ENCODE results near the gene SCN5A.

The SCN5A gene

DNA sequence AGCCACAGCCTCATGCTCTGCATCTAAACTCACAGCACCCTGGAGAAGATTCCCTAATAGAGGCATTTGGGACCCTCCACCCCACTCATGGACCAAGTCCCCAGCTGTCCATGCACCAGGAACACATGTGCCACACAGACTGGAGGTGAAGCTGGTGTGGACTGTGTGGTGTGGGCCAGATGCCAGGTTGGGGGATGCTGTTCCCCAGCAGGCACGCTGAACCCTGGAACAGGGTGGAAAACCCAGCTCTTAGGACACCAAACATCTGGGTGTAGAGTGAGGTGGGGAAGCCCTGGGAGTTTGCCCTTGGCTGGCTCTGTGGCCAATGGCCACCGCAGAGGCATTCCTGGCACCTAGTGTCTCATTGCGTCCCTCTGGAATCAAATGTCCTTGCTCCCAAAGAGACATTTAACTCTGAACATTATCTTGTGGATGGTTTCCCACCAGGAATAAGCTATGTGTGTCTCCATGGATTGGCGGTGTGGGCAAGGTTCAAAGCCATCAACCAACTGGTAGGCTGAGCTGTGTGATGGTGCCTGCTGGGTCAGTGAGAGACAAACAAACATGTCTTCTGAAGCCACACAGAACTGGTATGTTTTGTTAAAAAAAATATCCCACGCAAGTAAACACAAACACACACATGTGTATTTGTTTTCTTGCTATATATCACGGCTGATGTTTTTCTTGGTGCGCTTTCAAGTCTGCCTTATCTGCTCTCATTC lies 88.3 kb downstream of the SCN5A start:
- DNase-seq (ENCODE audit: low read depth in 3 of 3) = no peak

DNA sequence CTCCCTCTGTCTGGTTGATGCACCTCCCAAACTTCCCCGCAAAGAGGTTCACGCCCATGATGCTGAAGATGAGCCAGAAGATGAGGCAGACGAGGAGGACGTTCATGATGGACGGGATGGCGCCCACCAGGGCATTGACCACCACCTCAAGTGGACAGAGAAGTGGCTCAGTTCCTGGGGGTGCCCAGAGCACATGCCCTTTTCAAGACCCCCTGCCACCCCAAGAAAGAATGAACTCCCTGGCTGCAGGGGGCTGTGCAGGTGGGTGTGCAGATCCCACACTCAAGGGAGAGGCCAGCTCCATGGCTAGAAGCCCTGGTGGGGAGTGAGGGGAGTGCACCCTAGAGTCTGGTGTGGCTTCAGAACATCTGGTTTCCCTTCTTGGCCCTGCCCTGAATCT lies 89.2 kb downstream of the SCN5A start:
- no peak for DNase-seq (ENCODE audit: low read depth in 3 of 3)

DNA sequence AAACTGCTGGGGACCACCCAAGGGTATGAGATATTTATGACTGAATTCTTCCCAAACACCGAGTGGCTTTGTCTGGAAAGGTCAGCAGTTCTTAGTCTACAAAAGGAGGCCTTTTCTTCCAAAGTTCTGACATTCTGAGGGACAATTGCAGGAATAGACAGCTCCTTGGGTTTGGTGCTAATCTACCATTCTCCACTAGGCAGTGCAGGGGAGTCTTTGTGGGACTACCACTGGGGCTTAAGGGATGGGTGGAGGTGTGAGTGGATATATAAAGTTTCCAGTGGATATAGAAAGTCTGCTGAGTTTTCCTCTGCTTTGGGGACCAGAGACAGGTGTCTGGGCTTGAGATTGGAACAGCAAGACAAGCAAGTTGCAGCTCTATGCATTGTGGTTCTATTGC lies 90.6 kb downstream of the SCN5A start:
- DNase-seq (ENCODE audit: low read depth in 3 of 3) = no peak

DNA sequence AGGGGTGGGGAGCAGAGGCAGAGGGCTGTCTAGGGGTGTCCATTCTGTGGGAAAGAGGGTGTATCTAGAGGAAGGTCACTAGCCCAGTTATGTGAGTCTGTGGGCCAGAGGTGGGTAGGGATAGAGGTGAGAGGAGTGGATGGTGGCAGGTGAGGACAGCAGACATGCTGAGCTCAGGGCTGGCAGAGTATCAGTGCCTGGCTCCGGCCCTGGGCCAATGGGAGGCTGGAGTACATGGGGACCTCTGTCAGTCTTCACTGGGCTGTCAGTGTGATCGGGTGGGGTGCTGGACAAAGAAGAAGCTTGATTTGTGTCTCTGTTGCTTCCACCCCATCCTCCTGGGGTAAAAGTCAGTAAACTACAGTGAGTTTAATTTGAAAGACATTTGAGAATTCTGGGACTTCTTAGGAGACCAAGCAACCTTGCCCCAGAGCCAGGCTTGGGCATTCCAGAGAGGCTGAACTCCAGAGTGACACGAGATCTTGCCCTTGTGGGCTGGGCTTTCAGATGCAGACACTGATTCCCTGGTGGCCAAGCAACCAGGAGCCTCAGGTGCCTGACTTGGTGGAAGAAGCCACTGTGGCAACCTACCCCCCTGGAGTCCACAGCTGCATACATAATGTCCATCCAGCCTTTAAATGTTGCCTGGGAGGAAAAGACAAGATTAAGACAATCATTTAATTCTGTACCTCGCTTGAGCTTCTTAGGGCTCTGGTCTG lies 92.7 kb downstream of the SCN5A start:
- no peak for DNase-seq (ENCODE audit: low read depth in 3 of 3)

DNA sequence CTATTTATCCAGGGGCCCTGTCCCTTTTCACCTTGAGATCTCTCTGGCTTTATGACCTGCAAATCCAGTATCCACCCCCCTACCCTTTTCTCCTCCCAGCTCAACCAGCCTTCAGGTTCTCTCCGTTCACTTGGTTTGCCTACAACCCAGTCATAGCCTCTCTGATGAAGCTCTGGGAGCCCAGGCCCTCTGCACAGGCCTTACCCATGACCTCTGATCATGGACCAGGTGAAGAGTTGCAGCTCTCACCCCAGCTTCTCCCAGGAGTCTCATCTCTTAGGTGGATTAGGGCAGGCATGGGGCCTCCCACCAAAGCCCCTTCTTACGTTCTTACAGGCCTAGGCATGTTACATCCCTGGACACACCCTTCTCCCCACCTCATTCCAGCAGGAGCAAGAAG lies 93.6 kb downstream of the SCN5A start:
- DNase-seq (ENCODE audit: low read depth in 3 of 3) = no peak

DNA sequence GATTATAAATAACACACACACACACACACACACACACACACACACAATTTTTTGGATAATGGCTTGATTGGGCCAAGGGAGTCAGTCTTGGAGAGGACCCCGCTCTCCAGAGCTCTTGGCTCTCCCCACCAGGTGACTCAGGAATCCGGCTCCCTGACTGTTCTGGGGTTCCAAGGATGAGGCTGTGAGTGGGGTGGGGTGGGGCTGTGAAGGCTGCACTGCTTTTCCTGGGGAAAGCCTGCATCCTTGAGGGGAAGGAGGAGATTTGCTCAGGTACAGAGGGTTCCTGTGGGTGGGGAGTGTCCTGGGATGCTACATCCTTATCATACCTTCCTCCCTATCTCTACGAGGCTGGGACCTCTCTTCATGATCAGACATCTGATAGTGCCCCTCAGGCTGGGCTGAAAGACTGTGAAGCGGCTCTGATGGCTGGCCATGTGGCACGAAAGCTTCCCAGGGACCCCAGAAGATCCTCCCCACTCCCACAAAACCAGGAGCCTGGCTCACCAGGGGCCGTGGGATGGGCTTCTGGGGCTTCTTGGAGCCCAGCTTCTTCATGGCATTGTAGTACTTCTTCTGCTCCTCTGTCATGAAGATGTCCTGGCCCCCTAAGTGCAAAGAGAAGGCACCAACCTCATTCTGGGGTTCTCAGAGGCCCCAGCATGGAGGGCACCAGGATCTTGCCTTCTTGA lies 94.2 kb downstream of the SCN5A start:
- no peak for DNase-seq (ENCODE audit: low read depth in 3 of 3)

DNA sequence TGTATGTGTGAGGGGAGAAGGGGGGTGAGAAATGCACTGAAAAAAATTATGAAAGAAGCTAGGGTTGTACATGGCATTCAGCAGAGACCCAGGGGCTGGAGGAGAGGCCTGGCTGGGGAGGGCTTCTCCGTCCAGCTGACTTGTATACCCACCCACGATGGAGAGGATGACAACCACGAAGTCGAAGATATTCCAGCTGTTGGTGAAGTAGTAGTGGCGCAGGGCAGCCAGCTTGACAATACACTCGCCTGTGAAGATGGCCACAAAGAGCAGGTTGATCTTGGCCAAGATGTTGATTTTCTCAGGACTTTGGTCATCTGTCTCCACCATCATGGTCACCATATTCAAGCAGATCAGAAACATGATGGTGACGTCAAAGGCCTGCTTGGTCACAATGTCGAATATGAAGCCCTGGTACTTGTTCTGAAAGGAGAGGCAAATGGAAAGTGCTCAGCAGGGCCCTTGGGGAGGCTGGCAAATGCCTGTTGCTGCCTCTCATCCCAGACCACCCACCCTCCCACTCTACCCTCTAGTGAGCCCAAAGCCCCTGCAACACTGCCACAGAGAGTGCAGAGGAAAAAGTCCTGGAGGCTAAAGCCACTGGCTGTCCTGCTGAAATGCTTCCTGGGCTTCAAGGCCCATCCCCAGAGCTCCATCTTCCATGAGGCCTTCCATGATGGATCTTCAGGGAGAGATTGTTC lies 95.2 kb downstream of the SCN5A start:
- DNase-seq (ENCODE audit: low read depth in 3 of 3) = no peak

DNA sequence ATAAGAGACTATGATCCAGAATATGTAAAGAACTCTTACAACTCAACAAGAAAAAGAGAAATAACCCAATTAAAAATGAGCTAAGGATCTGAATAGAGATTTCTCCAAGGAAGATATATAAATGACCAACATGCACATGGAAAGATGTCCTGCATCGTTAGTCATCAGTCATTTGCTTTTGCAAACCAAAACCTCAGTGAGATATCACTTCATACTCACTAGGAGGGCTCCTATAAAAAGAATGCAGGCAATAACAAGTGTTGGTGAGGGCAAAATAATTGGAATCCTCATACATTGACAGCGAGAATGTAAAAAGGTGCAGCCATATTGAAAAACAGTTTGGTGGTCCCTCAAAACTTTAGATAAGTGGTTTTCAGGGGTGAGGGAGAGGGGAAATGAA lies 96.4 kb downstream of the SCN5A start:
- DNase-seq (ENCODE audit: low read depth in 3 of 3) = no peak

DNA sequence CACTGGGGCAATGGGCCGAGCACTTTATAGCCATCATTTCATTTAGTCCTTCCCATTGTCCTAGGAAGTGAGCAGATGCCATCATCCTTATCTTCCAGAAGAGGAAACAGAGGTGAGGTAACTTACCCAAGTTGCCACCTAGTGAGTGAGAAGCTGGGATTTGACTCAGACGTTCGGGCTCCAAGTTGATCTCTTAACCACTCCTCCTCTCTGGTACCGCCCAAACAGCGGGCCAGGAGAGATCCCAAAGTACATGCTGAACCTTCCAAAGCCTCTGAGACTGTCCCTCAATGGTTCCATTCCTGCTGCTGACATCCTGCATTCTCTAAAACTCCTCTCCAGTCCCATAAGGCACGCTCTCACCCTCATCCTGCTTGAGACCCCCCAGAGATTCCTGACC lies 97.1 kb downstream of the SCN5A start:
- no peak for DNase-seq (ENCODE audit: low read depth in 3 of 3)

DNA sequence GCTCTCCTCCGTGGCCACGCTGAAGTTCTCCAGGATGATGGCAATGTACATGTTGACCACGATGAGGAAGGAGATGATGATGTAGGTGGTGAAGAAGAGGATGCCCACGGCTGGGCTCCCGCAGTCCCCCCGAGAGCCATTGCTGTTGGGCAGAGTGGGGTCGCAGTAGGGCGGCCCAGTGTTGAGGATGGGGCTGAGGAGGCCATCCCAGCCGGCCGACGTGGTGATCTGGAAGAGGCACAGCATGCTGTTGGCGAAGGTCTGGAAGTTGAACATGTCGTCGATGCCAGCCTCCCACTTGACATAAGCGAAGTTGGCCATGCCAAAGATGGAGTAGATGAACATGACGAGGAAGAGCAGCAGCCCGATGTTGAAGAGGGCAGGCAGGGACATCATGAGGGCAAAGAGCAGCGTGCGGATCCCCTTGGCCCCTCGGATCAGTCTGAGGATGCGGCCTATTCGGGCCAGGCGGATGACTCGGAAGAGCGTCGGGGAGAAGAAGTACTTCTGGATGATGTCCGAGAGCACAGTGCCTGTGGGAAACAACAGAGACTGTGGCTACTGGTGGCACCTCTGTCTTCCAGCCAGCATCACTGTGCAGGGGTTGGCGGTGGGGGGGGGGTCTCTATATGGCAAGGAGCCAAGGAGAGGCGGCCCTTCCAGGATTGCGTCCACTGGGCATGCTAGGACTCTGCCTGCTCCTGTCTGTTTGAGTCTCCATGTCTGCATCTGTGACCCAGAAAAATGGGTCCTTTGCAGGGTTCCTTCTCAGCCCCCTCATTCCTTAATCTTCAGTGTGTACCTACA lies 98.3 kb downstream of the SCN5A start:
- DNase-seq (ENCODE audit: low read depth in 3 of 3) = no peak

DNA sequence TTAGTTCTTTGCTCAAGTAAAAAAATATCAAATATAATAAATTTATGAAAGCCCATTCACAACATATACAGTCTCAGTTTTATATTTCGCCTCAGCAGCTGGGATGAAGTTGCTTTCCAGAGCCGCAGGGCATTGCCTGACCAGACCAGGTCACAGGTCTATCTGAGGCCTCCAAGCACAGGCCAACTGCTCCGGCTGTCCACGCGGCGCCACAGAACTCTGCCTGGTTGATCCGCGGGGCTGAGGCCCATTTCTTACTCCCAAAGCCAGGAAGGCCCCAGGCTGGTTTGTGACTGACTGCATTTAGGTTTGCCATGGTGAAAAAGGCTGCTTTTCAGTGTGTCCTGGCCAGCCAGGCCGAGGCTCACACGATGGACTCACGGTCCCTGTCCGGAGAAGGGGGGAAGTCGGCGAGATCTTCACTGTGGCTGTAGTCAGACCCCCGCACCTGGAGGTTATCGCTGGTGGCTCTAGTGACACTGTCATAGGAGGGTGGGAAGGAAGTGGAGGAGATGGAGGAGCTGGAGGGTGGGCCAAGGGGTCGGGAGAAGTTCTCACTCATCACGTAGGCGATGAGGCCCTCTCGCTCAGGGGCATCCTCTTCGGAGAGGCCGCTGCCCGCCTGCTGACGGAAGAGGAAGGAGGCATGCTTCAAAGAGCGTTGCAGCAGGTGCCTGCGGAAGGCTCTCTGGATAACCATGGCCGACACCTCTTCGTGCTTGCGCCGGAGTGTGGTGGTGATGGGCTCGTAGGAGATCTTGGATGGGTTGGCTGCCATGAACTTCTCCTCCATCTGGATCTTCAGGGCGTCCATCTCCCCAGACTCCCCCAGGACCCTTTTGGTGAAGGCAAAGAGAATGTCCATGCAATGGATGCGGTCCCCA lies 99.3 kb downstream of the SCN5A start:
- DNase-seq (ENCODE audit: low read depth in 3 of 3) = no peak

DNA sequence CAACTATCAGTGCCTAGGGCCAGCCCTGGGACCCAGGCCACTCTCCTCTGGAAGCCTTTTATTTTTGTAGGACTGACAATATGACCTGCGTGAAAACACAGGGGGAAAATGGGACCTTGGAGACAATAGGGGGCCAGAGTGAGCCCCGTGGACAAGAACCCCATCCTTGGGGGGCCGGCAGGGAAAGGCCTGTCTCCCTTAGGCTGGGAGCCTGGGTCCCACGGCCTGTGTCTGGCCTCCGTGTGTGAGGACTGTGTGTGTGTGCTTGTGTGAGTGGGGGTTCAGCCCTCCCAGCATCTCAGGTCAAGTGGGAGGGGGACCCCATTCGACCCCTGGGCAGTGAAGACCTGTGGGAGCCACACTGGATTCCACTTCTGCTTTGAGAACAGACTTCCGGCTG lies 100.0 kb downstream of the SCN5A start:
- DNase-seq (ENCODE audit: low read depth in 3 of 3) = no peak

DNA sequence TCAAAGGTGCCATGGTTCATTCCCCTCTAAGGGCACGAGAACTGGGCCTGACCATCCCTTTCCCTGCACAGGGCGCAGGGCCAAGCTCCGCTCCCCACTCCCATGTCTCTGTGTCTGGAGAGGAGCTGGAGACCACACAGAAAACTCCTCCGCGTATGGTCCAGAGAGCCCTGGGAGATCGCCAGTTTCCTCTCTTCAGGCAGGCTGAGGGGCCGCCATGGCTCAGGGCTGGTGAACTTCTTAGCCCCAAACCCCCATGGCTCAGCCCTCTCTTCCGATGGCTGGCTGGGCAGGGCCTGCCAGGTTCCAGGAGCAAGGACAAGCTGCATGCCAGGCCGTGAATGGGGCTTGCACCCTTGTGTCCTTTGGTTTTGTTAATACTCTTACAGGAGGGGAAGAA lies 100.4 kb downstream of the SCN5A start:
- DNase-seq (ENCODE audit: low read depth in 3 of 3) = no peak

DNA sequence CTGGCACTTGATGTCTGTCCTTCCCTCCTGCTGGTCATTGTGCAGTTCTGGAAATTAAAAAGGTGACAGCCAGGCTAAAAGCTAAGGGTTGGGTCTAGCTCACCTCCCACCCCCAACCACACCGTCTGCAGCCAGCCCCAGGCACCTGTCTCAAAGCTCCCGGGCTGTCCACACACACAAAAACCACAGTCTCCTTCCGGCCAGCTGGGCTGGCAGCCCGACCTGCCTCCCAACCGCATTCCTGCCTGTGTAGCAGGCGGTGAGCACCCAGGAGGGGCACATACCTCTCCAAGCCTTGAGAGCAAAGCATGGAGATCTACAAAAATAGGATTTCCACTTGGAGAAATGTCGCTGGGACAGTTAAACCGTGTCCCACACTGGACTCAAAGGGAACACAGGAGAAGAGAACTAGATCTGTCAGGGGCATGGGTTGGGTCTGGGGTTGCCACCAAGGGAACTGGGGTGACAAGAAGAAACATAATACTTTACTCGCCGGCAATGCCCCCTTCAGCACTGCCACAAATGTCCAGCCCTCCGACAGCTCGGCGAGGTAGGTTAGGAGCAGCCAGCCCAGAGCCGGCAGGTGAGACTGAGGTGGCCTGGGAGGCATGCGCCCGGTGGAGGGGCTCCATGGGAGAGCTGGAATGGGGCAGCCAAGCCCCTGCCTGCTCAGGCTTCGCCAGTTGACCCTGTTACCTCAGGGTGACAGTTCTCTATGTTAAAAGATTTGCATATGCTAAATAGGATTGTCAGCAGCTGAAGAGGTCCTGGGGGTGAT lies 101.1 kb downstream of the SCN5A start:
- DNase-seq (ENCODE audit: low read depth in 3 of 3) = no peak

DNA sequence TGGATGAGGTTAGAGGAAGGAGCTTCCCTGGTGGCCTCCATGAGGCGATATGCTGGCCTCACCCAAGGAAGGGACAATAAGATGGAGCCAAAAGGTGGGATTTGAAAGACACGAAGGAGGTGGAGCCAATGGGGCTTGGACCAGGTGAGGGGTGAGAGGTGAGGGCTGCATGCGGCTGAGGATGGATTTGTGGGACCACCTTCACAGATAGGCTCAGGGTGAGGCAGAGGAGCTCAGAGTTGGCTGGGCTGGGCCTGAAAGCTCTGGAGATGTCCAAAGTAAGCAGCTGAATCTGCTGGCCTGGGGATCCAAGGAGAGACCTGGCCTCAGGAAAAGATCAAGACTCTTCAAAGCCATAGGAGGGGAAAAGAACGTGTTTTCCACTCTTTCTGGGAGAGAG lies 103.5 kb downstream of the SCN5A start:
- DNase-seq (ENCODE audit: low read depth in 3 of 3) = no peak

DNA sequence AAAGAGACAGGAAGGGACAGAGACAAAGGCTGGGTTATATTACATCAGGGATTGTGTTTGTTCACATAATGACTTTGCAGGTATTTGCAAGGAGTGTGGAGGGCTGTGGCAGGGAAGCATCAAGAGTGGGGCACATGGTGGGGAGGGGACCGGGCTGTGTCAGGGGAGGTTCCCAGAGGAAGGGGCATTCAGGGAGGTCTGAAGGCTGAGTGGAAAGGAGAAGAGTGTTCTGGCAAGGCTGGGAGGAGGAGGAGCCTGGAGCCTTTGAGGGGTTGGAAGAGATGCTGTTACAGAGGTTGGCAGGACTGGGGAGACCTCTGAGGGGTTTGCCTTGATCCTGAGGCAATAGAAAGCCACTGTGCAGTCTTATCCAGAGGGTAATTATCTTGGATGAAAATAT lies 103.9 kb downstream of the SCN5A start:
- DNase-seq (ENCODE audit: low read depth in 3 of 3) = no peak

DNA sequence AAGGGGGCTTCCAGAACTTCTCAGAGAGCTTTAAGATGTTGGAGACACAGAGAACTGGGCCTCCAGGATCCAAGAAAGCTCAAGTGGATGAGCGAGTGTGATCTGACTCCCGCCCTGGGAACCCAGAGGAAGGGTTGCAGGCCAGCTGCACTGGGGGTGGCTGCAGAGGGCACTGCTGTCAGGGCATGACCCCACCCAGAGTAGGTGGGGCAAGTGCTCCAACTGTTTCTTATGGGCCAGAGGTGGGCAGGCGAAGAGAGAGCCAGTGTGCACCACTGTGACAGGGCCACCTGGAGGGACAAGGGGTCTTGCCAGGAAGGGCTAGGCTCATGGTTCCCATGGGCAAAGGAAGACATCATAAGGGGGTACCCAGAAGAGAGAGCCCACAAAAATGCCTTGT lies 104.6 kb downstream of the SCN5A start:
- DNase-seq (ENCODE audit: low read depth in 3 of 3) = no peak

DNA sequence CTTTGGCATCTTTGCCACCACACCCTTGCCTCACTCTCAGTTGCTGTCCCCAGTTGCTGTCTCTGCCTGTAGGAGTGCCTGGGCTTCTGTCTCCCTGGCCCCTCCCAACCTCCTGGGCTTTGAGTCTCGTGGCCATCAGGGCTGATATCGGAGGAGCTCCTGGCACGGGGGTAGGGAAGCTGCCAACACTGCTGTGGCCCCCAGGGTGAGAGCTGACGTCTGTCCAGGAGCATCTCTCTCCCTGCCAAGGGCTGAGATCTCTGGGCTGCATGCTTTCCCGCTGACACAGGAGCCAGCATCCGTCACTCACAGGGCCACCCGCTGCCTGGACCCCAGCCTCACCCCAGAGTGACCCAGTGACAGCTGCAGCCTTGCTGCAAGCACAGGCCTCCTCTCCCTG lies 105.9 kb downstream of the SCN5A start:
- no peak for DNase-seq (ENCODE audit: low read depth in 3 of 3)

DNA sequence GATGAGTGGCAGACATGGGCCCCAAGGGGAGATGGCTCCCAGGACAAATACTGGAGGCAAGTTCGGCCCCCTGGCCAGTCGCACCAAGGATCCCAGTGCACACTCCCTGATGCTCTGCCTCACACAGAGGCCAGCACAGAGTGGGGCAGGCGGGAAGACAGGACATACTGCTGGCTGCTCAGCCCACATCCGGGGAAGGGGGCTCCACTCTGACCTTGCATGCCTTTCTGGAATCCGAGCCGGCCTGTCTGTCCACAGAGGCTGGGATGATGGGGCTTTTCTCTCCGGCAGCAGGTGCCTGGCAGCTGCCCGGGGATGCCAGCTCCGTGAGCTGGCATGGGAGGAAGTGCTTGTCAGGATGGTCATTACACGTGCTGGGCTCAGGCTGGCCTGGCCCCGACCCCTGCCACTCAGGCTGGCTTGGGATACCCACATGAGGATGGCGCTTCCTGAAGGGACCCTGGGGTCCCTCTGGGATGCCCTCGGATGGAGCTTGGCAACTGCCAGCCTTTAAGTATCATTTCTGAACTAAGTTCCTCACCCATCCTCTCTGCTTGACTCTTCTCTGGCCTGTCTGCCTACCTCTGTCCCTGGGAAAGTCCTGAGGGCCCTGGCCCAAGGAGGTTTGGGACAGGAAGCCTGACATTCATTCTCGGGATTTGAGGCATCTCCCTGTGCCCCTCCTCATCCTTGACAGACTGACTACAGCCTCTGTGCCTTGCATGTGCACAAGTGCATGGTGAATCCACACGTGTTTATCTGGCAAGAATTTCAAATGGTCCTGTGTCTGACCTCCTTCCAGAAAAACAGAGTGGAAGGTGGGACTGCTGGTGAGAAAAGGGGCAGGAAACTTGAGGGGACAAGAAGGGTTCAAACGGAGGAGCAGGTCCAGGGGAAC lies 106.8 kb downstream of the SCN5A start:
- no peak for DNase-seq (ENCODE audit: low read depth in 3 of 3)

Data from stimulated activated CD4-positive, alpha-beta T cell treated with anti-CD3 and anti-CD28 coated beads, TNF-alpha, amount 100 ng/mL, for 4 hours (primary cell).